ENCODE measurements around the gene TTLL11.

Gene TTLL11

GRCh38 chr9:122109035-122109813 is 16.1 kb upstream of the TTLL11 start:
- DNase-seq: no peak

GRCh38 chr9:122107291-122107805 is 14.2 kb upstream of the TTLL11 start:
- no peak for DNase-seq

- no peak for DNase-seq
Measured at GRCh38 chr9:122106576-122106975, 13.5 kb upstream of the TTLL11 start.

GRCh38 chr9:122103985-122104384 is 10.9 kb upstream of the TTLL11 start:
- DNase-seq: no peak

GRCh38 chr9:122102156-122102555 is 9.0 kb upstream of the TTLL11 start:
- no peak for DNase-seq

- no peak for DNase-seq
Measured at GRCh38 chr9:122100756-122101155, 7.6 kb upstream of the TTLL11 start.

- DNase-seq: peak; percentile 77
Measured at GRCh38 chr9:122099271-122099869, 6.3 kb upstream of the TTLL11 start.

GRCh38 chr9:122097679-122098315 is 4.7 kb upstream of the TTLL11 start:
- no peak for DNase-seq

GRCh38 chr9:122096620-122097415 is 3.7 kb upstream of the TTLL11 start:
- DNase-seq: no peak

GRCh38 chr9:122095010-122095767 is 2.1 kb upstream of the TTLL11 start:
- DNase-seq: peak; percentile 32

- DNase-seq: no peak
Measured at GRCh38 chr9:122091682-122092592, 1.2 kb downstream of the TTLL11 start.

- no peak for DNase-seq
Measured at GRCh38 chr9:122090981-122091380, 2.1 kb downstream of the TTLL11 start.

GRCh38 chr9:122090287-122090883 is 2.7 kb downstream of the TTLL11 start:
- DNase-seq: no peak

- DNase-seq: no peak
Measured at GRCh38 chr9:122088880-122089706, 4.0 kb downstream of the TTLL11 start.

- DNase-seq: no peak
Measured at GRCh38 chr9:122087406-122088200, 5.5 kb downstream of the TTLL11 start.

GRCh38 chr9:122086873-122087272 is 6.2 kb downstream of the TTLL11 start:
- no peak for DNase-seq

- DNase-seq: no peak
Measured at GRCh38 chr9:122085260-122085659, 7.8 kb downstream of the TTLL11 start.

GRCh38 chr9:122084026-122084675 is 9.0 kb downstream of the TTLL11 start:
- DNase-seq: no peak
